ENCODE measurements around the gene TMCC2. TPM values are rescaled to one million over a fixed set of nuclear protein-coding genes. Genes with fewer than 3 reads are reported as not detected.

Gene TMCC2
- total RNA-seq, 4 donors from 2014 or later: 2.4 to 6.1 (median 5.3) TPM

DNA sequence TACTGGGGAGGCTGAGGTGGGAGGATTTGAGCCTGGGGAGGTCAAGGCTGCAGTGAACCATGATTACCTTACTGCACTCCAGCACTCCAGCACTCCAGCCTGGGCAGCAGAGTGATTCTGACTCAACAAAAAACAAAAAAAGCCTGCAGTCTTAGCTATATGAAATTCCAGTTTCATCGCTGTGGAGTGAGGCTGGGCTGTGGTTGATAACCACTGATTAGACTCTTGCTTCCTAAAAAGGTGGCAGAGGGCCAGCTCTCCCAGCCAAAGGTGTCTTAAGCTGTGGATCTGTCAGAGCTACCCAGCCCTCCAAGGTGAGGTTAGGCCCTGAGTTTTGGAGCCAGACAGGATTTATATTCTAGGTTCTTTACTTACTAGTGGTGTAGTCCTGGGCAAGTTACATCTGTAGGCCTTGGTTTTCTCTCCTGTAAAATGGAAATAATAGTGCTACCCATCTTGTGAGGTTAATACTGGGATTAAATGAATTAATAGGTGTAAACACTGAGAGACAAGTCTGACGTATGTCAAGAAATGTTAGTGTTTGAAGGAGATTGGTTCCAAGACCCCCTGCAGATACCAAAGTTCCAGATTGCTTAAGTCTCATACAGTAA lies 35.9 kb downstream of the TMCC2 start:
- DNase-seq: no peak
- H3K9me3 ChIP-seq: no peaks in the 10 kb centered on the region
- no peak overlapping the region for H3K4me3 ChIP-seq
- H3K36me3 ChIP-seq: no peaks in the 10 kb centered on the region
- intact Hi-C loops (cut with DNase I; ENCODE audit: low total_unique reads): no loop called here
- H3K4me1 ChIP-seq: no peaks in the 10 kb centered on the region
- H3K27me3 ChIP-seq: no peaks in the 10 kb centered on the region
- TF ChIP-seq CTCF (IDR thresholded peaks at IDR 0.05) (no peak), POLR2A (IDR thresholded peaks at IDR 0.05) (no peak)
- H3K27ac ChIP-seq: no peak overlapping the region

- TF ChIP-seq CTCF (IDR thresholded peaks at IDR 0.05) (no peak), POLR2A (IDR thresholded peaks at IDR 0.05) (no peak)
- Histone ChIP-seq H3K4me3 (no peak overlapping the region), H3K4me1 (no peaks in the 10 kb centered on the region), H3K27me3 (no peaks in the 10 kb centered on the region), H3K27ac (no peak overlapping the region), H3K36me3 (no peaks in the 10 kb centered on the region), H3K9me3 (no peaks in the 10 kb centered on the region)
- intact Hi-C loops (cut with DNase I; ENCODE audit: low total_unique reads): no loop called here
- DNase-seq: no peak
Observed at GRCh38 chr1:205266611-205267305, 39.0 kb downstream of the TMCC2 start.

GRCh38 chr1:205267306-205267902 lies 39.7 kb downstream of the TMCC2 start:
- Histone ChIP-seq H3K27me3 (no peaks in the 10 kb centered on the region), H3K4me3 (no peak overlapping the region), H3K36me3 (no peaks in the 10 kb centered on the region), H3K27ac (no peak overlapping the region), H3K4me1 (no peaks in the 10 kb centered on the region), H3K9me3 (no peaks in the 10 kb centered on the region)
- DNase-seq: no peak
- intact Hi-C loops (cut with DNase I; ENCODE audit: low total_unique reads): no loop called here
- TF ChIP-seq POLR2A (IDR thresholded peaks at IDR 0.05) (no peak), CTCF (IDR thresholded peaks at IDR 0.05) (no peak)

- Histone ChIP-seq H3K27me3 (no peaks in the 10 kb centered on the region), H3K36me3 (no peaks in the 10 kb centered on the region), H3K4me1 (no peaks in the 10 kb centered on the region), H3K9me3 (no peaks in the 10 kb centered on the region), H3K27ac (no peak overlapping the region), H3K4me3 (no peak overlapping the region)
- DNase-seq: no peak
- no peak for TF ChIP-seq CTCF (IDR thresholded peaks at IDR 0.05)
- no peak for TF ChIP-seq POLR2A (IDR thresholded peaks at IDR 0.05)
- intact Hi-C loops (cut with DNase I; ENCODE audit: low total_unique reads): no loop called here
Observed at GRCh38 chr1:205268846-205269680, 41.3 kb downstream of the TMCC2 start.

Measured in uterus (tissue), 4 donors.